ENCODE data around the gene SYTL2.

SYTL2 gene

DNA sequence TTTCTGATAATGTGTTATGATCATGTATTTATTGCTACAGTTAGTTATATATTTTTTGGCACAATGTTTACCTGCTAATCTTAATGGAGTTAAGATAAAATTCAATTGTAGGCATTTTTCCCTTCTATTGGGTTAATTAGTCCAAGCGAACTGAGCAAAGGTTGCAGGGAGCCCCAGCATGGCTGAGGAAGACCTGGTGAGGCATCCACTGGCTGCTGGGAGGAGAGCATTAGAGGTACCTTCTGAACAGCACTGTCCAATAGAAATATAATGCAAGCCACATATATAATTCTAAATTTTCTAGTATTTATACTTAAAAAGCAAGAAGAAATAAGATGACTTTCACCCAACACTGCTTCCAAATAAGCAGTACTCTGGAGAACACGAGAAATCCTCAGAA is 163.9 kb downstream of the SYTL2 start:
- H3K4me3 ChIP-seq (replicated peaks; ENCODE audit: low read depth, low read length): peak overlapping the region; percentile 58
- no peak for TF ChIP-seq CTCF (IDR thresholded peaks at IDR 0.05; ENCODE audit: low read depth, low read length, missing control alignments)
- no peak for DNase-seq (ENCODE audit: extremely low read depth, low read depth)
